ENCODE measurements around the gene ATG2B.

Gene ATG2B

GRCh38 chr14:96362965-96363750, at the start of gene ATG2B, which contains the start of gene GSKIP:
TSS of gene ATG2B (minus strand) at chr14:96363341. CDS start at chr14:96362976, 365 bp downstream.
TSS of gene GSKIP (plus strand) at chr14:96363526. CDS start at chr14:96382248, 18,722 bp downstream.
- peak; percentile 84 to 94 for DNase-seq

- DNase-seq: no peak
Measured at GRCh38 chr14:96410119-96410518, 47.0 kb upstream of the ATG2B start.

- no peak for DNase-seq
Measured at GRCh38 chr14:96409701-96410100, 46.6 kb upstream of the ATG2B start.

- DNase-seq: no peak
Measured at GRCh38 chr14:96408608-96409007, 45.5 kb upstream of the ATG2B start.

- no peak for DNase-seq
Measured at GRCh38 chr14:96407935-96408570, 44.9 kb upstream of the ATG2B start.

- DNase-seq: no peak
Measured at GRCh38 chr14:96405677-96406076, 42.5 kb upstream of the ATG2B start.

- DNase-seq: no peak
Measured at GRCh38 chr14:96403409-96403808, 40.3 kb upstream of the ATG2B start.

GRCh38 chr14:96400495-96400894, 37.4 kb upstream of the ATG2B start:
- DNase-seq: no peak

- DNase-seq: no peak
Measured at GRCh38 chr14:96399405-96399804, 36.3 kb upstream of the ATG2B start.

- no peak for DNase-seq
Measured at GRCh38 chr14:96398921-96399320, 35.8 kb upstream of the ATG2B start.

- no peak for DNase-seq
Measured at GRCh38 chr14:96398432-96398831, 35.3 kb upstream of the ATG2B start.

- no peak for DNase-seq
Measured at GRCh38 chr14:96394047-96394815, 31.1 kb upstream of the ATG2B start.

- DNase-seq: no peak
Measured at GRCh38 chr14:96393071-96393691, 30.0 kb upstream of the ATG2B start.

- peak; percentile 97 to 99 for DNase-seq
Measured at GRCh38 chr14:96391293-96392118, 28.4 kb upstream of the ATG2B start.

GRCh38 chr14:96390965-96391292, 27.8 kb upstream of the ATG2B start:
- no peak for DNase-seq

- DNase-seq: no peak
Measured at GRCh38 chr14:96385385-96385784, 22.2 kb upstream of the ATG2B start.

- no peak for DNase-seq
Measured at GRCh38 chr14:96384740-96385139, 21.6 kb upstream of the ATG2B start.

- DNase-seq: no peak
Measured at GRCh38 chr14:96384053-96384452, 20.9 kb upstream of the ATG2B start.

- no peak for DNase-seq
Measured at GRCh38 chr14:96383445-96383844, 20.3 kb upstream of the ATG2B start.

- DNase-seq: no peak
Measured at GRCh38 chr14:96380735-96381134, 17.6 kb upstream of the ATG2B start.

- no peak for DNase-seq
Measured at GRCh38 chr14:96376093-96376492, 13.0 kb upstream of the ATG2B start.

GRCh38 chr14:96373538-96373937, 10.4 kb upstream of the ATG2B start:
- no peak for DNase-seq

Measured in NCI-H187 (cell line).